Erythroblast (primary cell): ENCODE results near the gene PRRG3.
A peak's percentile ranks its signal among the peaks of the same experiment; 100 is the strongest.

Experiments
- DNase-seq, 2 experiments: peaks; one replicate each; lab custom pipeline; 2025; lab: John Stamatoyannopoulos, UW
- GATA1 ChIP-seq: IDR thresholded peaks from 2 replicates; pipeline ENCODE4 v1.6.1; 2011; ENCODE audit warnings: low read depth, mild to moderate bottlenecking, control low read depth, low read length, moderate library complexity
- POLR2A ChIP-seq: IDR thresholded peaks from 2 replicates; pipeline ENCODE4 v1.6.1; 2011; ENCODE audit warnings: mild to moderate bottlenecking, low read length

PRRG3 gene

DNA sequence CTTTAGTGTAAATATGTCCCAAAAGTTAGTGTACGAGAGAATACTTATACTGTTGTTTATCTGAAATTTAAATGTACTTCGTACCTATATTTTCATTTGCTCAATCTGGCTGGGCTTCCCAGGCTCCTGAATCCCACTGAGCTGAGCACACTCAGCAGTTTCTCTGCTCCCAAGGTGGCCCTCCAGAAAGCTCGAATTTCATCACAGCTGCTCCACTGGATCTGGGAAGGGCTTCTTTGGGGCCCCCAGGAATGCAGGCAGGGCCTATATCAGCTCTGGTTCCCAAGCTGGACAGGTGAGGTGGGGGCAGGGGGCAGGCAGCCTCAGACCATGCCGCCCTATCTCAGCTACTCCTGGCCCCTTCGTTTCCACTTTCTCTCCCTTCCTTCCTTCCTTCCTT is 19.1 kb downstream of the PRRG3 start:
- TF ChIP-seq GATA1 = no peak
- no peak for TF ChIP-seq POLR2A
- DNase-seq = no peak

DNA sequence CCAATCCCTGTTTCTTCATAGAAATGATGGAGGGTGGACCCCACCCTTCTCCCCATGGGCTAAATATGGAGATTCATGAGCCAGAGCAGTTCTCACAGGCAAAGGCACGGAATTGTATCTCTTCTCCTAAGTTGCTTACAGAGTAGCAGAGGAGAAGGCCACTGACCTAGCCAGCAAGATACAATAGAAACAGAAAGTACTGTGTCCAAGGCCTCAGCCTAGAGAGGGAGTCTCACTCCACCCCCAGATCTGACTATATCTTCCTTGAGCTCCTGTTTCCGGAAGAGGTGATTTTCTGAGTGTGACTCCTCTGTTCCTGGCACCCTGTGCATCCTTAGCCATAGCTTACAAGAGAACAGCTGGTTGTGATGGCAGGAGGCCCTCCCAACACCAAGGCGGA is 20.5 kb downstream of the PRRG3 start, which contains the start of gene FATE1:
Gene FATE1 (plus strand): TSS at position 284 of the 400 bp plus-strand sequence. CDS start 85 bp downstream, at position 369.
- no peak for TF ChIP-seq GATA1
- TF ChIP-seq POLR2A = no peak
- DNase-seq = no peak

DNA sequence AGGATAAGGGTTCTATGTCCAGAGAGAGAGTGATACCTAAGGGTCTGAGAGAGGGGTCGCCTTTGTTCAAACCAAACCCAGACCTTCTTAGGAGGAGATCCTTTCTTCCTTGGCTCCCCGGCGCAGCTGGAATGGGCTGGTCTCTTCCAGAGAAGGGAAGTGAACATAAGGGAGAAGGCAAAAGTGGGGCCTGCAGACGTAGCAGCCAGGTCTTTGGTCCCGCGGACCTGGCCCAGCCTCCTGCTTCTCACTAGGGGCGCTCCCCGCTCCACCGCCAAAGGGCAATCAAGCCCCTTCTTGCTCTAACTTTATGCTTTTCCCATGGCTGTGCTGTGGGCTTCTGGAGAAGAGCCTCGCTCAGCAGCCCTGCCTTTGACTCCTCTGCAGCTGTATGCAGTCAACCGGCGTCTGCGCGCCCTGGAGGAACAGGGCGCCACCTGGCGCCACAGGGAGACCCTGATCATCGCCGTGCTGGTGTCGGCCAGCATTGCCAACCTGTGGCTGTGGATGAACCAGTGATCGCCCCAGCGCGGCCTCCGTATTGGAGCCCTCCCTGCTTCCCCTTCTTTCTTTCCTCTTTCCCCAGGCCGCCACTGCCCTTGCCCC is 27.1 kb downstream of the PRRG3 start:
- TF ChIP-seq POLR2A (no peak), GATA1 (no peak)
- DNase-seq = peak; percentile 1 to 27

DNA sequence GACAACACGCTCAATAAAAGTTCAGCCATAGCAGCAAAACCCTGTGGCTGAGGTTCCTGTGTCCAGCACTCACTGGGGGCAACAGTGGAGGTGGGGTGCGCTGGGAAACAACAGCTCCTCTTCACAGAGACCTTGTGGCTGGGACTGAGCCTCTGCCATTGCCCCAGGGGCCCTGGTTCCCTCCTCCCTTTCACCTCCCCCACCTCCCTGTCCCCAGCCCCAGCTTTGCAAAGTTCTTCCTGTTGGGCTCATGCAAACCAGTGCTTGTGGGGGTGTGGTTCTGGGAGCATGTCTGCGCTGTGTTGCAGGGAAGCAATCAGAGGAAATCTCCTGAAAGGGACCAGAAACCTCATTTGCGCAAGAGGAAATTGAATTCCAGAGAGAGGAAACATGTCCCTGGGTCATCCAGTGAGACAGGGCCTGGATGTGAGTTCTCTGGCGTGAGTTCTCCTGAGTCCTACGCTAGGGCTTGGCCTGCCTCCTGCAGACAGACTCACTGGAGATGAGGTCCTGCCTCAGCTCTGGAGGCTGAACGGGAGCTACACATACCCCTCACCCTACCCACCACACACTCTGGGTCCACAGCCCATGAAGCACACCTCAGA is 28.0 kb downstream of the PRRG3 start:
- DNase-seq = no peak
- TF ChIP-seq POLR2A (no peak), GATA1 (no peak)

DNA sequence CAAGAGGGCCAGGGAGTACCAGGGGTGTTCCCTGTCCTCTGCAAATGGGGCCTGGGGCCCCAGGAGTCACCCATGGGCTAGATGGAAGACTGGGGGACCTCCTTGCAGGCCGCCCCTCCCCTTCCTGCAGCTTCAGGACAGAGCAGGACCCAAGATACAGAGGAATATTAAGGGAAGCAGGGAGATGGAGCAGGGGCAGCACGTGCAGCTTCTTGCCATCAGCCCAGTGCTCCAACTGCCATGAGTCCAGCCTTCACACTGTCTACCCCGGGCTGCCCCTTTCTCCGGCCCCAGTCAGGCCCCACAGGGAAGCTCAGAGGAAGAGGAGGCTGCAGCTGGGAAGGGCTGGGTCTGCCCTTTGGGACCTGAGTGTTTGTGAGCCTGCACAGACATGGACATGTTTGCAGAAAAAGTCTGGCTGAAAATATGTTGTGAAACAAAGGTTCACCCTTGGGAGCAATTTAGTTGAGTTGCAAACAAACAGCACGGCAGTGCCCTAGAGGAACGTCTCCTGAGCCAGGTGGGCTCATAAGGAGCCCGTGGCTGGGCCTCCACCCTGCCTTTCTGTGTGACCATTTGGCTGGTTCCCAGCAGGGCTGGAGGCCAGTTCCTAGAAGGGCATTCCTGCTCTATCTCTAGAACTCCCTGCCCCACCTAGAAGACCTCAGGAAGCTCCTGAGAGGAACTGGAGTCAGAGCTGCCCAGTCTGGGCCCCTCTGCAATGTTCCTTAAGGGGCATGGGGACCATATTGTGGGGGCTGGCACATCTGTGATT is 29.5 kb downstream of the PRRG3 start:
- no peak for TF ChIP-seq GATA1
- TF ChIP-seq POLR2A = no peak
- DNase-seq = no peak

DNA sequence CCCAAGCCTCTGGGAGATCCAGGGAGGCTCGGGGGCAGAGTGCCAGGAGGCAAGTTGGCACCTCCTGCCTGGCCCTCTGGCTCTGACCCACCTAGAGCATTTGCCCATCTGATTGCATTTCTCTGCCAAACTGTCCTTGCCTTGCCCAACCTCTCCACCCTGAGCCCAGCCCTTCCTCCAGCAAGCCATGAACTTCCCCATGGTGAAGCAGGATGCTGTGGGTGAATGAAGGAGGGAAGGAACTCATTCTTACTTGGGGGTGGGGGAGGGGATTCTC is 30.0 kb downstream of the PRRG3 start:
- no peak for TF ChIP-seq POLR2A
- no peak for TF ChIP-seq GATA1
- no peak for DNase-seq

DNA sequence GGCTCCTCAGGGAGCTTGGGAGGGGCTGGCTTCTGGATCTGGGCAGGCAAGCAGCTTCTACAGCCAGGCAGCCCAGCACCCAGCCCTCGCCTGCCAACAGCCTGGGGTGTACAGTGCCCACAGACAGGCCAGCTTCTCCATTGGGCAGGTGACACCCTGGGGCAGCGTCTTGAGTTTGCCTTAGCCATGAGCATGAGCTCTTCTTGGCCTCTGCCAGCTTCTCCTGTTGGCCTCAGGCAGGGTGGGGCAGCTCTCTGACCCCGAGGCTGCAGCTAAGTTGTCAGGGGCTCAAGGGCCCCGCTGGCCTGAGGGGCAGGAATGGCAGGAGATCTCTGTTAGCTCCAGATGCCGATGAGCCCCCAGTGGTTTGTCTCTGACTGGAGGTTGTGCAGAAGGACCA is 31.5 kb downstream of the PRRG3 start:
- TF ChIP-seq GATA1 (no peak), POLR2A (no peak)
- DNase-seq = no peak

DNA sequence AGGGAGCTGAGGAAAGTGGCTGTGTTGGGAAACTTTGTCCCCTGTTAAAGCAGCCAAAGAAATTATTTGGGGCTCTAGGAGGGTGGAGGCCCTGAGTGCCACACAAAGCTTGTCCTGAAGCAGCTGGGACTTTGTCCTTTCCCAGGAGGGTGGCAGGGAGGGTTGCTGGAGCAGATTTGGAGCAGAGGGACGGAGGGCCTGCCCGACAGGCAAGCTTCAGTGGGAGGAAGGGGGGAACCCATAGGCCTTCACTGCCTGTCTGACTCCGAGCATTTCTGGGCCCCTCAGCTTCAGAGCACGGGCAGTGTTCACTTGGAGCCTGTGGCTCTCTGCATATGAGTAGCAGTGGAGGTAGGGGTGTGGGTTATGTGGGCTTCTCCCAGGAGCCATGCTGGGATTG is 32.1 kb downstream of the PRRG3 start:
- TF ChIP-seq GATA1 = no peak
- no peak for TF ChIP-seq POLR2A
- no peak for DNase-seq

DNA sequence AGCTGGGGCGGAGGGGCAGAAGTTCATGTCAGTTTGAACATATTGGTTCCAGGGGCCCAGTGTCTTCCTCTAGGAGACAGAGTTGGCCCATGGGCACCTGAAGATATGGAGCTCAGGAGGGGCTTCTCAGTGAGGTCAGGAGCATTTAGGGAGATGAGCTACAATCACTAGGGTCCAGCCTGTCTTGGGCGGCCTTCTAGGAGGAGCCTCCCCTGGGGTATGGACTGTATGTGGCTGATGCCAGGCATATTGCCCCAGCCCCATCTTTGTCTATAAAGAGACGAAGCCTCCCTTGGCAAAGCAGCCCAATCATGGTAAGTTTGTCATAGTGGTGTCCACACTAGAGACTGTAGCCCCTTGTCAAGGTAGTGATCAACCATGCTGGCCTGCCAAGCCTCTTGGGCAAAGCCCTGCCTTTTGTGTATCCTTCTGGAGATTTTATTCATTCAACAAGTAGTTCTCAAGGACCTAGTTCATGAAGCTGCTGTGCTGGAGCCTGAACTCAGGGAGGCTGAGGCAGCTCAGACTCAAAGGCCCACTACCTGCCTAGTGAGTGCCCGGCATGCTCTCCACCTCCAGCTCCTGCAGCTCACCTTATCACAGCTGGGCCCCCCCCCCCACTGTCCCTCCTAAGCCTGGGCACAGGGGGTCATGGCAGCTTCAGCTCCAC is 33.9 kb downstream of the PRRG3 start:
- DNase-seq = no peak
- no peak for TF ChIP-seq GATA1
- TF ChIP-seq POLR2A = no peak

DNA sequence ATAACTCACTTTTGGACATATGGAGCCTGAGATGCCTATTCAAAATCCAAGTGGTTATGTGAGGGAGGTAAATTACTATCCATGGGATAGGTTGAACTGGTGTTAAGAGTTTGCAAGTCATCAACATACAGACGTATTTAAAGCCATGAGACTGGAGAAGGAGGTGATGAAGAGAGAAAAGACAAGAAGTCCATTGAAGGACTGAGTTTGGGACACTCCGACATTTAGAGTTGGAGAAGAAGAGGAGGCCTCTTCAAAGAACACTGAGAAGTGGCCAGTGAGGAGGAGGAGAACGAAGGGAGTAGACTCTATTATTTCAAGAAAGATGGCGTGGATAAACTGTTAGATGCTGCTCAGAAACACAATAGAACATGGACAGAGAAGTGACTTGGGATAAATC is 39.2 kb downstream of the PRRG3 start, which contains the start of gene CNGA2:
Gene CNGA2 (plus strand): TSS at position 301 of the 400 bp plus-strand sequence. CDS start 3,738 bp downstream, outside the sequence.
- TF ChIP-seq POLR2A (no peak), GATA1 (no peak)
- no peak for DNase-seq

DNA sequence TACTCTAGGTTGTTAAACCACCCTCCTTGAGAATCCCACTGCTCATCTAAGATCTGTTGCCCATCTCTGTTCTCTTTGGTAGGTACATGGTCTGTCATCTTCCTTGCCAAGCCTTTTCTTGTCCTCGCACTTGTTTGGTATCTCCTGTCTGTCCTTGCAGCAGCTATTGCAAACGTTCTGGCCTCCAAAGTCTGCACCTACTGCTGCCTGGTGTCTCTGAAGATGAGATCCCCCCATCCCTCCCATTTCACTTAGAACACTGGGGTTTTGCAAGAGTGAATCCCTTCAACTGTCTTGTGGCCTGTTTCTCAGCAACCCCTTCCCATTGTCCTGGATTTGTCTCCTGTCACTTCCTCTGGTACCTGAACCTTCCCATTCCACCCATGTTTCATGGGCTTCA is 40.0 kb downstream of the PRRG3 start:
- no peak for TF ChIP-seq GATA1
- TF ChIP-seq POLR2A = no peak
- no peak for DNase-seq

DNA sequence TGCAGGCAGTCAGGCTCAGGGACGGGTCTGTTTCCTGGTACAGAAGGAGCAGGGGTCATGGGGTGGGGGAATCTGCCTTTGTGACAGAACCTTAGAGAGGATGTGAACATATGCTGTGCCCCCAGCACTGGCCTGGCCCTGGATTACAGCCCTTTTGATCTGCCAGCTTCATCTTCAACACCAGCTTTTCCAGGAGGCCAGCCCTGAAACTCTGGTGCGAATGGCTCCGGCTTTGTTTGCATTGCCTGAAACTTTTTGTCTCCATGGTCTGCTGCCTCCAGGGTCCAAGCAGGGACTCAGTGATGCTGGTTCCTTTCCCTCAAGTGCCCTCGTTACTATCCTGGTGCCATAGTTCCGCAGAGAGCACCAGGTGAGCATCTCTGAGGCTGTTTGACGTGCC is 41.4 kb downstream of the PRRG3 start:
- DNase-seq = no peak
- no peak for TF ChIP-seq POLR2A
- TF ChIP-seq GATA1 = no peak

DNA sequence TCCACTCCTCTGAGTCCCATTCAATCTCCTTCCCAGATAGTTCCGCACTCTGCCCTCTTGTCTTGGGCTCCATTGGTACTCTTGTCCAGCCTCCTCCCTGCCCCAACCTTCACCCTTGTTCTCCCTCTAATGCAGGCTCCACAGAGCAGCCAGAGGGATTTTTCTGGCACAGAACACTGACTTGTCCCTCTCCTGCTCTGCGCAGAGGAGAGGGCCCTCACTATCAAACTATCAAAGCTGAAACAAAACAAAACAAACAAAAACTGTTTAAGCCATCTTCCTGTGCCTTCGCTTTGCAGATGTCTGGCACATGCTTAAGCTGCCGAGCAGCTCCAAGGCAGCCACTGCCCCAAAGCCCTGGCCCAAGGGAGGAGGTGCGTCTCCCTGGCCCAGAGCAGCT is 42.2 kb downstream of the PRRG3 start:
- no peak for DNase-seq
- TF ChIP-seq POLR2A (no peak), GATA1 (no peak)

DNA sequence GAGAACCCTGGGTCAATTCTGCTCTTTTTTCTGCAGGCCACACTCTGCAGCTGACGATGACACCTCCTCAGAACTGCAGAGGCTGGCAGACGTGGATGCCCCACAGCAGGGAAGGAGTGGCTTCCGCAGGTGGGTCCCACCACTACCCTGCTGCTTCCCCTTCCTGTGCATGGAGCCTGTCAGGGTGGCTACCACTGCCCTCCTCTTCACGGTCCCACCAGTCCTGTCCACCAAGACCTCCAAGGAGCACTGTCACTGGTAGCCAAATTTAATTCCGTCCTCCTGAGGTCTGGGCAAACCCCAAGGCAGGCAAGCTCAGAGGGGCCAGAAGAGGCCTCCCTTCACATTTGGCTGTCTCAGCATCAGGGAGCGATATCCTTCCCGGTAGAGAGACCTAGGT is 43.5 kb downstream of the PRRG3 start:
- no peak for DNase-seq
- TF ChIP-seq GATA1 (no peak), POLR2A (no peak)

DNA sequence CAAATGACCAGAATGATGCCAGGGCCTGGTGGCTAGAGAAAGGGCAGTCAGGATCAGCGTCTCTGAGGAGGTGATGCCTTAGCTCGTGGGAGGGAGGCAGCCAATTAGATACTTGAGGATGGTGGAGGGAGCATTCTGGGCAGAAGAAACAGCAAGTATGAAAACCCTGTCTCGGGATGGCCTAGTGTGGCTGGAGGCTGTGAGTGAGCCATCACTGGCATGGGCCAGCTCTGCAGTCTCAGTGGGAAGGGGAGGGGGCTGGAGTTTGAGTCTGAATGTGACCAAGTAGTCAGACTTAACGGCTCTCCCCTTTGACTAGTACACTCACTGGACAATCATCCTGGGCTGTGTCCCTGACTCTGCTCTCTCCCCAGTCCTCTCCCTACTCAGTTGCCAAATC is 46.3 kb downstream of the PRRG3 start:
- TF ChIP-seq GATA1 (no peak), POLR2A (no peak)
- no peak for DNase-seq
